K562 (cell line): Measurements from ENCODE around the gene KCTD7. TPM values are rescaled to one million over a fixed set of nuclear protein-coding genes. Genes with fewer than 3 reads are reported as not detected.

Source experiments
- ETV6 ChIP-seq, 3 experiments: fragments of 150-350 bp in 1 of 3; sonication (generic) in 1 of 3; formaldehyde crosslinking in 1 of 3; IDR thresholded peaks; 2 replicates each; pipeline versions ENCODE4 v1.6.1 to v1.8.0; 2014 to 2022; ENCODE audit warnings: borderline replicate concordance in 2 of 3, low read depth in 2 of 3, antibody characterized with exemption in 1 of 3, low read length in 1 of 3, mild to moderate bottlenecking in 1 of 3, missing genetic modification reagents in 1 of 3
- HDAC6 ChIP-seq: IDR thresholded peaks from 2 replicates; pipeline ENCODE4 v1.6.1; 2012; ENCODE audit warnings: low read depth, mild to moderate bottlenecking, control low read depth, inconsistent platforms, low read length, moderate library complexity
- HOXB6 ChIP-seq: fragments of 250-450 bp; sonication (Bioruptor Pico); IDR thresholded peaks from 2 replicates; pipeline ENCODE4 v1.5.1; 2022; ENCODE audit warnings: mild to moderate bottlenecking, borderline replicate concordance
- KAT7 ChIP-seq: sonication (generic); formaldehyde crosslinking; IDR thresholded peaks from 2 replicates; pipeline ENCODE4 v1.8.0; 2022; ENCODE audit warnings: missing genetic modification reagents, mild to moderate bottlenecking, borderline replicate concordance
- MTA2 ChIP-seq: fragments of 450-650 bp; IDR thresholded peaks from 2 replicates; pipeline ENCODE4 v1.6.1; 2016; ENCODE audit warnings: low read depth
- NCOA4 ChIP-seq: fragments of 450-650 bp; IDR thresholded peaks from 2 replicates; pipeline ENCODE4 v1.6.1; 2018; ENCODE audit warnings: mild to moderate bottlenecking; ENCODE audit not compliant: partially characterized antibody
- ZFX ChIP-seq: sonication (generic); formaldehyde crosslinking; IDR thresholded peaks from 2 replicates; pipeline ENCODE4 v1.8.0; 2022; ENCODE audit warnings: mild to moderate bottlenecking, missing genetic modification reagents, moderate library complexity
- polyA plus RNA-seq, 8 experiments: library from polyadenylated mRNA; depleted of rRNA in 4 of 8; stranded (reverse) in 5 of 8; unstranded in 3 of 8; fragments of >200 nt; fragmentation: Nextera tagmentation in 2 of 8; fragmentation: Illumina TruSeq in 1 of 8; extraction: Ambion mirVana in 2 of 8; extraction: Trizol in 1 of 8; gene quantifications; 2 replicates each; pipeline versions ENCODE4 v1.2.1 to v1.2.3, GENCODE V29; 2011 to 2014; ENCODE audit warnings: inconsistent platforms in 1 of 8, missing spikeins in 1 of 8
- total RNA-seq, 7 experiments: library from RNA; depleted of rRNA in 6 of 7; stranded (reverse); fragments of >200 nt in 6 of 7; fragmentation: Illumina TruSeq in 2 of 7; extraction: Trizol in 2 of 7; gene quantifications; 2 replicates each; pipeline versions ENCODE4 v1.2.1 to v1.2.3, GENCODE V29; 2011 to 2021; ENCODE audit warnings: low replicate concordance in 1 of 7
- TF ChIP-seq, protein P1 (sequence below): fragments of 250-450 bp; sonication (Bioruptor Pico); IDR thresholded peaks from 2 replicates; pipeline ENCODE4 v1.4.0; 2020; ENCODE audit warnings: mild to moderate bottlenecking, moderate library complexity
- TF ChIP-seq, protein P2 (sequence below): fragments of 150-350 bp; conservative IDR thresholded peaks from 2 replicates; pipeline ENCODE4 v1.6.1; 2014; ENCODE audit warnings: low read length
- TF ChIP-seq, protein P3 (sequence below): fragments of 250-450 bp; sonication (Bioruptor Pico); IDR thresholded peaks from 2 replicates; pipeline ENCODE4 v1.4.0; 2020; ENCODE audit warnings: borderline replicate concordance
- TF ChIP-seq, protein P4 (sequence below): fragments of 450-650 bp; IDR thresholded peaks from 2 replicates; pipeline ENCODE4 v1.6.1; 2017; ENCODE audit warnings: mild to moderate bottlenecking, moderate library complexity
- TF ChIP-seq, protein P5 (sequence below): fragments of 250-450 bp; sonication (Bioruptor Pico); IDR thresholded peaks from 2 replicates; pipeline ENCODE4 v1.4.0; 2020

The KCTD7 gene
- total and polyA plus RNA-seq, 9 of the 15 experiments (the other 6 are each of a cell fraction or from before 2014, with no cell fraction given): 1.5 to 26.0 (median 9.0) TPM

DNA sequence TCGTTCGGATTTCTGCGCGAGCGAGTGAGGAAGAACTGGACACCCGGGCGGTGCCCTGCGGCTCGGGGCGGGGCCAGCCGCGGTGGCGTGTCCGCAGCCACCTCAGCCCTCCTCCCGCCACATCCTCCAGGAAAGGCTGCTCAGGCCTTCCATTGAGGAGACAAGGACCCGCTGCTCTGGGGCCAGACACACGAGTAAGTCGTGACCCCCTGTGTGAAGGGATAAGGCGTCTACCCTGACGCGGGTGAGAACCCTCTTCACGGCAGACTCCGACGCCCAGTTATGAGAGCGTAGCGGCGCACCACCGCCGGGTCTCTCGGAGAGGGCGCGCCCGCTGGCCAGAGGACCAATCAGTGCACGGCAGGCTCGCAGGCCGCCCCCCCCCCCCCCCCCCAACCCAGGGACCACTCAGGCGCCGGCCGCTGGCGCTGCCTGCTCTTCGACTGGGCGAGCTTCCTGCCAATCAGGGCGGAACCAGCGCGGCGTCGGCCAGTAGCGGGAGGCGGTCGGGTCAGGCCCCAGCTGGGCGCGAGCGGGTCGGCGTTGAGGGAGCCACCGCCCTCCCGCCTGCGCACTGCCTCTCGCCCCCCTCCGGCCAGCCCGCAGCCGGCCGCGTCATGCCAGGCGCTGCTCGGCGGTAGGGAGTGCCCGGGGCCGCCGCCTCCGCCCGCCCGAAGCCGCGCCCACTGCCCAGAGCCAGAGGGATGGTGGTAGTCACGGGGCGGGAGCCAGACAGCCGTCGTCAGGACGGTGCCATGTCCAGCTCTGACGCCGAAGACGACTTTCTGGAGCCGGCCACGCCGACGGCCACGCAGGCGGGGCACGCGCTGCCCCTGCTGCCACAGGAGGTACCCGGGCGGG, at the start of gene KCTD7 (continued):
- TF ChIP-seq, protein P1, sequence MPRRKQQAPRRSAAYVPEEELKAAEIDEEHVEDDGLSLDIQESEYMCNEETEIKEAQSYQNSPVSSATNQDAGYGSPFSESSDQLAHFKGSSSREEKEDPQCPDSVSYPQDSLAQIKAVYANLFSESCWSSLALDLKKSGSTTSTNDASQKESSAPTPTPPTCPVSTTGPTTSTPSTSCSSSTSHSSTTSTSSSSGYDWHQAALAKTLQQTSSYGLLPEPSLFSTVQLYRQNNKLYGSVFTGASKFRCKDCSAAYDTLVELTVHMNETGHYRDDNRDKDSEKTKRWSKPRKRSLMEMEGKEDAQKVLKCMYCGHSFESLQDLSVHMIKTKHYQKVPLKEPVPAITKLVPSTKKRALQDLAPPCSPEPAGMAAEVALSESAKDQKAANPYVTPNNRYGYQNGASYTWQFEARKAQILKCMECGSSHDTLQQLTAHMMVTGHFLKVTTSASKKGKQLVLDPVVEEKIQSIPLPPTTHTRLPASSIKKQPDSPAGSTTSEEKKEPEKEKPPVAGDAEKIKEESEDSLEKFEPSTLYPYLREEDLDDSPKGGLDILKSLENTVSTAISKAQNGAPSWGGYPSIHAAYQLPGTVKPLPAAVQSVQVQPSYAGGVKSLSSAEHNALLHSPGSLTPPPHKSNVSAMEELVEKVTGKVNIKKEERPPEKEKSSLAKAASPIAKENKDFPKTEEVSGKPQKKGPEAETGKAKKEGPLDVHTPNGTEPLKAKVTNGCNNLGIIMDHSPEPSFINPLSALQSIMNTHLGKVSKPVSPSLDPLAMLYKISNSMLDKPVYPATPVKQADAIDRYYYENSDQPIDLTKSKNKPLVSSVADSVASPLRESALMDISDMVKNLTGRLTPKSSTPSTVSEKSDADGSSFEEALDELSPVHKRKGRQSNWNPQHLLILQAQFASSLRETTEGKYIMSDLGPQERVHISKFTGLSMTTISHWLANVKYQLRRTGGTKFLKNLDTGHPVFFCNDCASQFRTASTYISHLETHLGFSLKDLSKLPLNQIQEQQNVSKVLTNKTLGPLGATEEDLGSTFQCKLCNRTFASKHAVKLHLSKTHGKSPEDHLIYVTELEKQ (CRISPR knock-in tag): no peak
- TF ChIP-seq HDAC6 (no peak), NCOA4 (no peak), HOXB6 (CRISPR knock-in tag) (no peak), ZFX (CRISPR knock-in tag) (peak; percentile 64), MTA2 (no peak), KAT7 (CRISPR knock-in tag) (peak; percentile 85; the same call in 1 of the 2 replicates), ETV6 (IDR thresholded peaks at IDR 0.05; ENCODE audit: borderline replicate concordance in 1 of 2, low read depth in 2 of 2, low read length in 1 of 2) (no peak), ETV6 (CRISPR knock-in tag; IDR thresholded peaks at IDR 0.05; ENCODE audit: borderline replicate concordance) (0 out of 2 replicates have a peak, but pooled peaks have one; percentile 37)
- TF ChIP-seq, protein P2, sequence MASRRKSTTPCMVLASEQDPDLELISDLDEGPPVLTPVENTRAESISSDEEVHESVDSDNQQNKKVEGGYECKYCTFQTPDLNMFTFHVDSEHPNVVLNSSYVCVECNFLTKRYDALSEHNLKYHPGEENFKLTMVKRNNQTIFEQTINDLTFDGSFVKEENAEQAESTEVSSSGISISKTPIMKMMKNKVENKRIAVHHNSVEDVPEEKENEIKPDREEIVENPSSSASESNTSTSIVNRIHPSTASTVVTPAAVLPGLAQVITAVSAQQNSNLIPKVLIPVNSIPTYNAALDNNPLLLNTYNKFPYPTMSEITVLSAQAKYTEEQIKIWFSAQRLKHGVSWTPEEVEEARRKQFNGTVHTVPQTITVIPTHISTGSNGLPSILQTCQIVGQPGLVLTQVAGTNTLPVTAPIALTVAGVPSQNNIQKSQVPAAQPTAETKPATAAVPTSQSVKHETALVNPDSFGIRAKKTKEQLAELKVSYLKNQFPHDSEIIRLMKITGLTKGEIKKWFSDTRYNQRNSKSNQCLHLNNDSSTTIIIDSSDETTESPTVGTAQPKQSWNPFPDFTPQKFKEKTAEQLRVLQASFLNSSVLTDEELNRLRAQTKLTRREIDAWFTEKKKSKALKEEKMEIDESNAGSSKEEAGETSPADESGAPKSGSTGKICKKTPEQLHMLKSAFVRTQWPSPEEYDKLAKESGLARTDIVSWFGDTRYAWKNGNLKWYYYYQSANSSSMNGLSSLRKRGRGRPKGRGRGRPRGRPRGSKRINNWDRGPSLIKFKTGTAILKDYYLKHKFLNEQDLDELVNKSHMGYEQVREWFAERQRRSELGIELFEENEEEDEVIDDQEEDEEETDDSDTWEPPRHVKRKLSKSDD: no peak
- TF ChIP-seq, protein P3, sequence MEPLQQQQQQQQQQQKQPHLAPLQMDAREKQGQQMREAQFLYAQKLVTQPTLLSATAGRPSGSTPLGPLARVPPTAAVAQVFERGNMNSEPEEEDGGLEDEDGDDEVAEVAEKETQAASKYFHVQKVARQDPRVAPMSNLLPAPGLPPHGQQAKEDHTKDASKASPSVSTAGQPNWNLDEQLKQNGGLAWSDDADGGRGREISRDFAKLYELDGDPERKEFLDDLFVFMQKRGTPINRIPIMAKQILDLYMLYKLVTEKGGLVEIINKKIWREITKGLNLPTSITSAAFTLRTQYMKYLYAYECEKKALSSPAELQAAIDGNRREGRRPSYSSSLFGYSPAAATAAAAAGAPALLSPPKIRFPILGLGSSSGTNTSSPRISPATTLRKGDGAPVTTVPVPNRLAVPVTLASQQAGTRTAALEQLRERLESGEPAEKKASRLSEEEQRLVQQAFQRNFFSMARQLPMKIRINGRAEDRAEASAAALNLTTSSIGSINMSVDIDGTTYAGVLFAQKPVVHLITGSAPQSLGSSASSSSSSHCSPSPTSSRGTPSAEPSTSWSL (CRISPR knock-in tag): no peak
- TF ChIP-seq, protein P4, sequence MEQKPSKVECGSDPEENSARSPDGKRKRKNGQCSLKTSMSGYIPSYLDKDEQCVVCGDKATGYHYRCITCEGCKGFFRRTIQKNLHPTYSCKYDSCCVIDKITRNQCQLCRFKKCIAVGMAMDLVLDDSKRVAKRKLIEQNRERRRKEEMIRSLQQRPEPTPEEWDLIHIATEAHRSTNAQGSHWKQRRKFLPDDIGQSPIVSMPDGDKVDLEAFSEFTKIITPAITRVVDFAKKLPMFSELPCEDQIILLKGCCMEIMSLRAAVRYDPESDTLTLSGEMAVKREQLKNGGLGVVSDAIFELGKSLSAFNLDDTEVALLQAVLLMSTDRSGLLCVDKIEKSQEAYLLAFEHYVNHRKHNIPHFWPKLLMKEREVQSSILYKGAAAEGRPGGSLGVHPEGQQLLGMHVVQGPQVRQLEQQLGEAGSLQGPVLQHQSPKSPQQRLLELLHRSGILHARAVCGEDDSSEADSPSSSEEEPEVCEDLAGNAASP: no peak
- TF ChIP-seq, protein P5, sequence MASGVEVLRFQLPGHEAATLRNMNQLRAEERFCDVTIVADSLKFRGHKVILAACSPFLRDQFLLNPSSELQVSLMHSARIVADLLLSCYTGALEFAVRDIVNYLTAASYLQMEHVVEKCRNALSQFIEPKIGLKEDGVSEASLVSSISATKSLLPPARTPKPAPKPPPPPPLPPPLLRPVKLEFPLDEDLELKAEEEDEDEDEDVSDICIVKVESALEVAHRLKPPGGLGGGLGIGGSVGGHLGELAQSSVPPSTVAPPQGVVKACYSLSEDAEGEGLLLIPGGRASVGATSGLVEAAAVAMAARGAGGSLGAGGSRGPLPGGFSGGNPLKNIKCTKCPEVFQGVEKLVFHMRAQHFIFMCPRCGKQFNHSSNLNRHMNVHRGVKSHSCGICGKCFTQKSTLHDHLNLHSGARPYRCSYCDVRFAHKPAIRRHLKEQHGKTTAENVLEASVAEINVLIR (CRISPR knock-in tag): peak; percentile 50
